GM06990 (cell line): ENCODE measurements around the gene EMC6.

ENCODE experiments used
- DNase-seq: peaks from one replicate; pipeline ENCODE4 v3.0.0-alpha.2; 2011; ENCODE audit not compliant: insufficient read length; ENCODE audit errors: extremely low read depth
- H3K27me3 ChIP-seq: replicated peaks from 2 replicates; pipeline ENCODE4 v1.6.0; 2011; ENCODE audit warnings: low read length; ENCODE audit not compliant: control insufficient read depth, insufficient read depth
- H3K36me3 ChIP-seq: 2 replicates; pipeline ENCODE4 v1.5.1; 2011; ENCODE audit warnings: low read length; ENCODE audit not compliant: control insufficient read depth, insufficient read depth
- H3K4me3 ChIP-seq: replicated peaks from 2 replicates; pipeline ENCODE4 v1.5.1; 2011; ENCODE audit warnings: low read depth, mild to moderate bottlenecking, control low read depth, low read length
- CTCF ChIP-seq: IDR thresholded peaks from 2 replicates; pipeline ENCODE4 v1.5.1; 2011; ENCODE audit warnings: low read length, control low read depth, mild to moderate bottlenecking, inconsistent platforms; ENCODE audit not compliant: insufficient read depth, poor library complexity, severe bottlenecking

EMC6 gene

GRCh38 chr17:3692346-3692745 is 23.7 kb downstream of the EMC6 start:
- Histone ChIP-seq H3K36me3 (peaks cover 21% of the 10 kb centered on the region), H3K27me3 (no peaks in the 10 kb centered on the region)
- TF ChIP-seq CTCF = peak; percentile 24

GRCh38 chr17:3693141-3693540 is 24.5 kb downstream of the EMC6 start:
- no peaks in the 10 kb centered on the region for H3K27me3 ChIP-seq
- H3K4me3 ChIP-seq = peak overlapping the region; percentile 43
- DNase-seq = no peak
- peaks cover 20% of the 10 kb centered on the region for H3K36me3 ChIP-seq
- no peak for TF ChIP-seq CTCF

More at GRCh38 chr17:3692346-3692745, 23.7 kb downstream of the EMC6 start:
- H3K4me3 ChIP-seq = no peak overlapping the region
- DNase-seq = no peak

- Histone ChIP-seq H3K36me3 (peaks cover 17% of the 10 kb centered on the region), H3K4me3 (peak overlapping the region; percentile 69), H3K27me3 (no peaks in the 10 kb centered on the region)
- TF ChIP-seq CTCF = no peak
- peak; percentile 78 for DNase-seq
Measured at GRCh38 chr17:3693829-3694231, 25.2 kb downstream of the EMC6 start.

GRCh38 chr17:3695129-3695722 is 26.6 kb downstream of the EMC6 start:
- no peak for TF ChIP-seq CTCF
- DNase-seq = peak; percentile 62
- Histone ChIP-seq H3K36me3 (peaks cover 11% of the 10 kb centered on the region), H3K27me3 (no peaks in the 10 kb centered on the region), H3K4me3 (peak overlapping the region; percentile 69)

GRCh38 chr17:3695723-3696411 is 27.3 kb downstream of the EMC6 start, which contains the start of gene P2RX5:
TSS of gene P2RX5 (minus strand) at chr17:3696155. CDS start at chr17:3696005, 150 bp downstream.
- TF ChIP-seq CTCF = no peak
- Histone ChIP-seq H3K36me3 (peaks cover 8% of the 10 kb centered on the region), H3K4me3 (peak within 1 kb of the TSS; percentile 69), H3K27me3 (no peaks in the 10 kb centered on the region)
- peak; percentile 85 for DNase-seq
